CD4-positive, alpha-beta T cell treated with Interleukin-17A for 1 hour (primary cell): Measurements from ENCODE around the gene TSR3.

Source experiments
- DNase-seq: peaks from one replicate; pipeline ENCODE4 v3.0.0-alpha.2; 2020

Gene TSR3

DNA sequence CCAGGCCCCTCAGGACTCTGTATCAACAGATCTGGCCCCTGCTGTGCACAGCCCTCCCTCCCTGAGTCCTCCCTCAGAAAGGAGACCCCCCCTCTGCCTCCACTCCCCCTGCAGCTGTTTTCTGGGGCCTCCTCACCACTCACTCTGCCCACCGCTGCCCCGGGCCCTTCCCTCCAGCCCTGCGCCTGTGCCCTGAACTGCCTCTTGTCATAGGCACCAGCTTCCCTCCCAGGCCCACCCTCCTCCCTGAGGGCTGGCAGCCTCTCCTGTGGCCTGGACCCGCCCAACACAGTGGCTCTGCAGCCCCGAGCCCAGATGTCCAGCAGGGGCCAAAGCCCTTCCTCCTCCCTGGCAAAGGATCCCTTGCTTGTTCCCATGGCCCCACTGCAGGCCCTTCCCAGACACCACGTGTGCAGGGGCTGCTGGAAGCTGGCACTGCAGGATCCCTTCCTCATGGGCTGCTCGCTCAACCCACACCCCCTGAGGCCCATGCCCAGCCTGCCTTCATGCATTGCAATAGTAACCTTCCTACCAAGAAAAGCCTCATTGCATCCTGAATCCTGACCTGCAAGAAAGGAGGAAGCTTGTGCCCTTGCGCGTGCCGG lies 25.8 kb upstream of the TSR3 start:
- no peak for DNase-seq

DNA sequence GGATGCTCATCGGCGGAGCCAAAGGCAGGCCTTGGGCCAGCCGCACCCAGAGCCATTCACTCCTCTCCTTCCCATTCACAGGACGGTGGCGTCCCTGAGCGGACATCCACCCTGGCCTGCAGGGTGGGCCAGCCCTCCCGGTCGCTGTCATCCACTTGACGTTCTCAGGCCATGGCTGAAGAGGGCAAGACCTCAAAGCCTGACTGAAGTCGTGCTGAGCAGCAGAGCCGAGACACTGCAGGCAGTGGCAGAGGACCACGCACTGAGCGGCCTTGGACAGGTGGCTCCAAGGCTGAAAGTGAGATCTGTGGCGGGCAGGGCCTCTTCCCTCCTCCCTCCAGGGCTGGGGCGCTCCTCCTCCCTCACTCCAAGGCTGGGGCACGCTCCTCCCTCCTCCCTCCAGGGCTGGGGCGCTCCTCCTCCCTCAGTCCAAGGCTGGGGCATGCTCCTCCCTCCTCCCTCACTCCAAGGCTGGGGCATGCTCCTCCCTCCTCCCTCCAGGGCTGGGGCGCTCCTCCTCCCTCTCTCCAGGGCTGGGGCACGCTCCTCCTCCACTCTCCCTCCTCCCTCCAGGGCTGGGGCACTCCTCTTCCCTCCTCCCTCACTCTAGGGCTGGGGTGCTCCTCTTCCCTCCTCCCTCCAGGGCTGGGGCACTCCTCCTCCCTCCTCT lies 24.2 kb upstream of the TSR3 start:
- DNase-seq: no peak

GRCh38 chr16:1375298-1375640 lies 23.6 kb upstream of the TSR3 start:
- no peak for DNase-seq

GRCh38 chr16:1374418-1375297 lies 23.0 kb upstream of the TSR3 start:
- DNase-seq: no peak

GRCh38 chr16:1372292-1372950 lies 20.7 kb upstream of the TSR3 start:
- DNase-seq: no peak

GRCh38 chr16:1371054-1371978 lies 19.6 kb upstream of the TSR3 start:
- DNase-seq: no peak

DNA sequence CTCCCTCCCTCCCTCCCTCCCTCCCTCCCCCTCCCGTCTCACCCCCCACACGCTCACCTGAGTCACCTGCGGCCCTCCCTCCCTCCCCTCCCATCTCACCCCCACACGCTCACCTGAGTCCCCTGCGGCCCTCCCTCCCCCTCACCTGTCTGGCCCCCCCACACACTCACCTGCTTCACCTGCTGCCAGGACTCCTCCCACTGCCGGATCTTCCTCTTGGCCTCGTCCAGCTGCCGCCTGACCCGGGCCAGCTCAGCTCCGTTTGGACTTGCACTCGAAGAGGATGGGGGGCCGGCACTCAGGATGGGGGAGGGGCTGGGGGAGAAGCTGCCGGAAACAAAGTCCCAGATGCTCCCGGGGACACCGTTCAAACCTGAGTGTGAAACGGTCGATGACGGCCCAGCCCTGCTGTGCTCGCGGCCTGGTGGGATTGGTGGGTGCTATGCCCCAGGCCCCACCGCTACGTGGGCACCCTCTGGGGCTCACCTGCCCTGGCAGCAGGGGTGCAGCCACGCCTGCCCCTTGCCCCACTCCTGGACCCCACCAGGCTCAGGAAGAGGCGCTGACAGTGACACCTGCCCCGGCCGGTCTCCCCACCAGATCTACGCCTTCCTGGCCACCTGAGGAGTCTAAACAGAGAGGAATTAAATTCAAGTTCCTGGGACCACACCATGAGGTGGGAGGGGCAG lies 16.0 kb upstream of the TSR3 start:
- DNase-seq: no peak

DNA sequence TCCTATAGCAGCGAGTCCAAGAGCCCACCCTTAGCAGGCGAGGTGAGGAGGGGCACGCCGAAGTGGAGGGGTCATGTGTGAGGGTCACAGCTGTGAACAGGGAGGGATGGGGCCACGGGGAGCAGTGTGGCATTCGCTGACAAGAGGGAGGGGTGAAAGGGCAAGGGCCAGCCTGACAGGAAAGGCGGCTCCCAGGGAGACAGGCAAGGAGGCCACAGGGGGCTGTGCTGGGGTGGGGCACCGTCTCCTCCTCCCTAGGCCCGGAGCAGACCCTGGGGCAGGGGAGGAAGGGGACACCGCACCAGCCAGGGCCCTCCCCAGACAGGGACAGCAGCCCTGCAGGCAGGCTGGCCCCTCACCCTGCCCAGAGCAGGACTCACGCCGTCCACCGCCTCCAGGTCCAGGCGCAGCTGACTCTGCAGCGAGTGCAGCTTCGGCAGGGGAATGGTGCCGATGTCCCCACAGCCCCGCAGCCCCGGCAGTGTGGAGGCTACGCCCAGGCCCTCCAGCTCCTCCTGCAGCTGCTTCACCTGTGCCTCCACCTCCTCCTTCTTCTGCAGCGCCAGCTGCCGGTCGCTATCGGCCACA lies 15.1 kb upstream of the TSR3 start:
- no peak for DNase-seq

- DNase-seq: no peak
These were observed 14.5 kb upstream of the TSR3 start for GRCh38 chr16:1366060-1366711.

- DNase-seq: no peak
These were observed 12.8 kb upstream of the TSR3 start for GRCh38 chr16:1364510-1364909.

GRCh38 chr16:1363501-1364041 lies 11.9 kb upstream of the TSR3 start:
- DNase-seq: peak; percentile 69

DNA sequence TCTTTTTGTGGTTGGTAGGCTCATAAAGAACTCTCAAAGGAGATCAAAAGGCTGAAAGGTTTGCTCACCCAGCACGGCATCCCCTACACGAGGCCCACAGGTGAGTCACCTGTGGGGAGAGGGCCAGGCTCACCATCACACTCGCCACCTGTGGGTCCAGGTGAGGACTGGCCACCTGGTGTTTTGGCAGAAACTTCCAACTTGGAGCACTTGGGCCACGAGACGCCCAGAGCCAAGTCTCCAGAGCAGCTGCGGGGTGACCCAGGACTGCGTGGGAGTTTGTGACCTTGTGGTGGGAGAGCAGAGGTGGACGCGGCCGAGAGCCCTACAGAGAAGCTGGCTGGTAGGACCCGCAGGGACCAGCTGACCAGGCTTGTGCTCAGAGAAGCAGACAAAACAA lies 11.1 kb upstream of the TSR3 start:
- no peak for DNase-seq

GRCh38 chr16:1361685-1362360 lies 10.1 kb upstream of the TSR3 start:
- DNase-seq: no peak

DNA sequence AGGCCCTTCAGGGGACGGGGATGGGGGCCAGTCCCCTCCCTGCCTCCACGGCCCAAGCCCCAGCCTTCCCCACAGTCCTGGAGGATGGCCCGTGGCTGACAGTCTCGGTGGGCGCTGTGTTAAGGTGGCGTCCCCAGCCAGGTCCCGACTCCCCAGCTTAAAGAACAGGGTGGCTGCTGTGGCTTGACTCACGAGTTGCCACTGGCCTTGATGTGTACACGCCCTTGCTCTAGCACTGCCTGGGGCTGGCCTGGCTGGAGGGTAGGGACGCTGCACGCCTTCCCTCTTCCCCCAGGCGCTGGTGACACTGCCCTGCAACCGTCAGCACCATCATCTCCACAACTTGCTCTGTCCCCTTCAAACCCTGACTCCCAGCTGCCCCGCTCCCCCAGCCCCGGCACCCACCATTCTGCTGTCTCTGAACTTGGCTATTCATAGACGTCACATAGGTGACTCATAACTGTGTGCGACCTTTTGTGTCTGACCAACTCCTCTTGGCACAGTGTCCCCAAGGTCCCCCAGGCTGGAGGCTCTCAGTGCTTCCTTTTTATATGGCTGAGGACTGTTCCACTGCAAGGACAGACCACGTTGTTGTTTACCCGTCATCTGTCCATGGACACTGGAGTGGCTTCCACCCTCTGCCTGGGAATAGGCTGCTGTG lies 6.4 kb upstream of the TSR3 start:
- no peak for DNase-seq

GRCh38 chr16:1356061-1356900 lies 4.6 kb upstream of the TSR3 start:
- no peak for DNase-seq

- no peak for DNase-seq
These were observed 3.9 kb upstream of the TSR3 start for GRCh38 chr16:1355591-1355990.

- DNase-seq: no peak
These were observed 3.3 kb upstream of the TSR3 start for GRCh38 chr16:1354815-1355540.

GRCh38 chr16:1351215-1351581 lies 480 bp downstream of the TSR3 start:
- DNase-seq: no peak
